H1 (cell line): Measurements from ENCODE around the gene SMIM38. TPM values are rescaled to one million over a fixed set of nuclear protein-coding genes. Genes with fewer than 3 reads are reported as not detected.

Experiments
- CTCF ChIA-PET: fragments of 300-600 bp; sonication (Branson Sonifier 250); formaldehyde crosslinking; loops from one replicate; lab custom pipeline; 2021; ENCODE audit not compliant: partially characterized antibody; lab: Charles Lee
- POLR2A ChIA-PET: fragments of 300-600 bp; sonication (Branson Sonifier 250); formaldehyde crosslinking; loops from one replicate; lab custom pipeline; 2021; ENCODE audit warnings: inconsistent platforms; ENCODE audit not compliant: partially characterized antibody; lab: Charles Lee
- DNase-seq, 2 experiments: peaks; one replicate each; pipeline versions ENCODE4 v3.0.0 to v3.0.0-alpha.2; 2010 to 2022; ENCODE audit warnings: low spot score in 2 of 2, low read depth in 1 of 2, mixed read lengths in 1 of 2
- FAIRE-seq: peaks from 2 replicates; lab custom pipeline; 2011; peaks lifted over from hg19 to GRCh38; lab: Jason Lieb, UNC
- H2AFZ ChIP-seq: 2 replicates; pipeline ENCODE4 v1.8.1; 2012; ENCODE audit warnings: low read length, inconsistent platforms
- H2AK5ac ChIP-seq: 2 replicates; pipeline ENCODE4 v1.6.1; 2013; ENCODE audit warnings: low read depth, low read length
- H2BK120ac ChIP-seq: replicated peaks from 2 replicates; pipeline ENCODE3; 2013; ENCODE audit warnings: low read depth, low read length, inconsistent platforms
- H2BK12ac ChIP-seq: 2 replicates; pipeline ENCODE4 v1.6.1; 2013; ENCODE audit warnings: low read depth, low read length
- H2BK15ac ChIP-seq: 2 replicates; pipeline ENCODE4 v1.6.1; 2013; ENCODE audit warnings: low read length
- H2BK20ac ChIP-seq: 2 replicates; pipeline ENCODE4 v1.6.1; 2013; ENCODE audit warnings: low read length
- H2BK5ac ChIP-seq: 2 replicates; pipeline ENCODE4 v1.6.1; 2013; ENCODE audit warnings: low read depth, low read length
- H3K14ac ChIP-seq: 2 replicates; pipeline ENCODE4 v1.6.1; 2013; ENCODE audit warnings: inconsistent platforms; ENCODE audit not compliant: insufficient read length
- H3K18ac ChIP-seq: 2 replicates; pipeline ENCODE4 v1.6.1; 2013; ENCODE audit warnings: low read length; ENCODE audit errors: extremely low read depth
- H3K23ac ChIP-seq: 2 replicates; pipeline ENCODE4 v1.6.1; 2013; ENCODE audit warnings: inconsistent platforms; ENCODE audit not compliant: insufficient read length
- H3K23me2 ChIP-seq: 2 replicates; pipeline ENCODE4 v1.6.1; 2013; ENCODE audit warnings: low read depth, low read length
- H3K27ac ChIP-seq: 2 replicates; pipeline ENCODE4 v1.6.1; 2011; ENCODE audit warnings: low read depth, low read length, inconsistent platforms
- H3K27me3 ChIP-seq, 4 experiments: replicated peaks in 1 of 4; 1 replicate in 1 of 4; 2 replicates in 3 of 4; pipeline versions ENCODE4 v1.6.1 to v1.8.1; 2011 to 2013; ENCODE audit warnings: low read length in 3 of 4, mild to moderate bottlenecking in 3 of 4, inconsistent platforms in 2 of 4, mixed read lengths in 2 of 4, moderate library complexity in 1 of 4; ENCODE audit not compliant: control insufficient read depth in 3 of 4, insufficient read depth in 3 of 4; ENCODE audit errors: extremely low read depth in 1 of 4
- H3K36me3 ChIP-seq, 4 experiments: 2 replicates each; pipeline versions ENCODE4 v1.6.1 to v1.8.1; 2011 to 2013; ENCODE audit warnings: mild to moderate bottlenecking in 4 of 4, low read length in 3 of 4, moderate library complexity in 2 of 4, control low read depth in 1 of 4, inconsistent platforms in 1 of 4; ENCODE audit not compliant: insufficient read depth in 4 of 4, control insufficient read depth in 2 of 4
- H3K4ac ChIP-seq: replicated peaks from 2 replicates; pipeline ENCODE3; 2013; ENCODE audit warnings: low read length, low read depth, mixed read lengths, inconsistent platforms; ENCODE audit not compliant: insufficient read length
- H3K4me1 ChIP-seq, 4 experiments: replicated peaks in 1 of 4; 1 replicate in 1 of 4; 2 replicates in 3 of 4; pipeline versions ENCODE4 v1.6.1 to v1.8.1; 2011 to 2013; ENCODE audit warnings: low read length in 3 of 4, inconsistent platforms in 2 of 4, mixed read lengths in 1 of 4; ENCODE audit not compliant: insufficient read depth in 4 of 4, control insufficient read depth in 3 of 4
- H3K4me2 ChIP-seq, 2 experiments: 2 replicates each; pipeline versions ENCODE4 v1.6.1 to v1.8.1; 2011 to 2013; ENCODE audit warnings: low read depth in 2 of 2, low read length in 2 of 2, control low read depth in 1 of 2, inconsistent platforms in 1 of 2, mild to moderate bottlenecking in 1 of 2; ENCODE audit not compliant: insufficient read depth in 1 of 2
- H3K4me3 ChIP-seq, 4 experiments: fragments of 200-600, 300-600 bp in 1 of 4; sonication (generic), shearing (Covaris generic), sonication (Bioruptor Twin) in 1 of 4; 2 replicates each; pipeline versions ENCODE4 v1.5.1 to v1.8.1; 2011 to 2016; ENCODE audit warnings: low read length in 4 of 4, low read depth in 3 of 4, control low read depth in 2 of 4, inconsistent platforms in 2 of 4, mild to moderate bottlenecking in 2 of 4, mixed read lengths in 1 of 4, moderate library complexity in 1 of 4; ENCODE audit not compliant: insufficient read depth in 2 of 4; ENCODE audit errors: extremely low read depth in 1 of 4
- H3K56ac ChIP-seq: replicated peaks from 2 replicates; pipeline ENCODE3; 2013; ENCODE audit warnings: low read depth, mild to moderate bottlenecking, mixed read lengths, low read length, inconsistent platforms; ENCODE audit not compliant: insufficient read length
- H3K79me1 ChIP-seq: 2 replicates; pipeline ENCODE4 v1.6.1; 2013; ENCODE audit warnings: low read depth, low read length, control low read depth
- H3K79me2 ChIP-seq, 2 experiments: 2 replicates each; pipeline versions ENCODE4 v1.6.1 to v1.8.1; 2012 to 2013; ENCODE audit warnings: low read length in 2 of 2, mild to moderate bottlenecking in 2 of 2, inconsistent platforms in 1 of 2; ENCODE audit not compliant: insufficient read depth in 2 of 2, control insufficient read depth in 1 of 2
- H3K9ac ChIP-seq, 4 experiments: replicated peaks in 1 of 4; 1 replicate in 1 of 4; 2 replicates in 3 of 4; pipeline versions ENCODE4 v1.6.1 to v1.8.1; 2011 to 2013; ENCODE audit warnings: low read depth in 3 of 4, low read length in 3 of 4, control low read depth in 2 of 4, mild to moderate bottlenecking in 2 of 4, moderate library complexity in 2 of 4, inconsistent platforms in 1 of 4; ENCODE audit errors: extremely low read depth in 1 of 4
- H3K9me3 ChIP-seq, 2 experiments: 2 replicates each; pipeline versions ENCODE4 v1.6.1 to v1.8.1; 2012 to 2013; ENCODE audit warnings: mild to moderate bottlenecking in 2 of 2, moderate library complexity in 2 of 2, control low read depth in 1 of 2, inconsistent platforms in 1 of 2, low read depth in 1 of 2, low read length in 1 of 2, mixed read lengths in 1 of 2; ENCODE audit not compliant: insufficient read depth in 2 of 2
- H4K20me1 ChIP-seq, 2 experiments: replicated peaks in 1 of 2; 2 replicates each; pipeline versions ENCODE3 to v1.8.1; 2011 to 2013; ENCODE audit warnings: inconsistent platforms in 2 of 2, low read length in 2 of 2, mild to moderate bottlenecking in 1 of 2; ENCODE audit not compliant: insufficient read depth in 2 of 2, control insufficient read depth in 1 of 2
- H4K5ac ChIP-seq: 2 replicates; pipeline ENCODE4 v1.6.1; 2013; ENCODE audit warnings: low read length, low read depth, mixed read lengths, inconsistent platforms; ENCODE audit not compliant: insufficient read length
- H4K8ac ChIP-seq: 2 replicates; pipeline ENCODE4 v1.8.0; 2013; ENCODE audit warnings: mild to moderate bottlenecking, moderate library complexity, low read length, inconsistent platforms; ENCODE audit not compliant: insufficient read depth; ENCODE audit errors: extremely low read depth
- H4K91ac ChIP-seq: replicated peaks from 2 replicates; pipeline ENCODE3; 2013; ENCODE audit warnings: low read length, mixed read lengths, inconsistent platforms; ENCODE audit not compliant: insufficient read length
- BACH1 ChIP-seq: IDR thresholded peaks from 2 replicates; pipeline ENCODE4 v1.6.1; 2012; ENCODE audit warnings: low read length, improper control_type of control experiment
- CBX8 ChIP-seq: fragments of 300-800, 300-1000 bp; sonication (generic); IDR thresholded peaks from 2 replicates; pipeline ENCODE4 v1.7.1; 2016; ENCODE audit warnings: low read depth, low read length, borderline replicate concordance
- CHD1 ChIP-seq: IDR thresholded peaks from 2 replicates; pipeline ENCODE4 v1.6.1; 2012; ENCODE audit warnings: low read depth, low read length, improper control_type of control experiment
- CREB1 ChIP-seq: IDR thresholded peaks from 2 replicates; pipeline ENCODE4 v1.6.1; 2012; ENCODE audit warnings: inconsistent platforms
- GTF2F1 ChIP-seq: IDR thresholded peaks from 2 replicates; pipeline ENCODE4 v1.6.1; 2012; ENCODE audit warnings: low read depth, low read length, improper control_type of control experiment, borderline replicate concordance
- HDAC2 ChIP-seq, 2 experiments: fragments of 300-600 bp in 1 of 2; sonication (generic) in 1 of 2; IDR thresholded peaks; 2 replicates each; pipeline ENCODE4 v1.6.1; 2011 to 2012; ENCODE audit warnings: low read depth in 2 of 2, low read length in 2 of 2, mild to moderate bottlenecking in 2 of 2, moderate library complexity in 2 of 2, borderline replicate concordance in 1 of 2, inconsistent platforms in 1 of 2
- KDM1A ChIP-seq: fragments of 200-600, 300-600 bp; sonication (generic); IDR thresholded peaks from 2 replicates; pipeline ENCODE4 v1.7.1; 2016; ENCODE audit warnings: mild to moderate bottlenecking, low read length, borderline replicate concordance
- KDM4A ChIP-seq: IDR thresholded peaks from one replicate; pipeline ENCODE4 v1.7.1; 2012; ENCODE audit warnings: low read depth, mild to moderate bottlenecking, moderate library complexity, low read length, inconsistent platforms; ENCODE audit not compliant: severe bottlenecking
- POLR2A ChIP-seq, 2 experiments: IDR thresholded peaks; 1 replicate in 1 of 2; 2 replicates in 1 of 2; pipeline ENCODE4 v1.6.1; 2011; ENCODE audit warnings: low read depth in 2 of 2, low read length in 2 of 2, mild to moderate bottlenecking in 2 of 2; ENCODE audit errors: control extremely low read depth in 1 of 2
- SAP30 ChIP-seq: fragments of 300-600 bp; sonication (generic); IDR thresholded peaks from 2 replicates; pipeline ENCODE4 v1.7.1; 2012; ENCODE audit warnings: low read length, moderate library complexity, mild to moderate bottlenecking, inconsistent platforms; ENCODE audit not compliant: insufficient read depth, insufficient replicate concordance
- SRF ChIP-seq: IDR thresholded peaks from 2 replicates; pipeline ENCODE4 v1.6.1; 2011; ENCODE audit warnings: mild to moderate bottlenecking, low read depth, low read length, moderate library complexity
- WGBS, 2 experiments: shearing (Covaris generic) in 1 of 2; methylation state at CpG; one replicate each; pipeline versions ENCODE4 v1.1.6 to v1.1.7; 2013 to 2015; ENCODE audit warnings: low lambda C conversion rate in 2 of 2, mixed read lengths in 2 of 2, inconsistent platforms in 1 of 2, low coverage in 1 of 2, missing lambda C conversion rate in 1 of 2; ENCODE audit not compliant: insufficient replicate concordance in 2 of 2, insufficient coverage in 1 of 2, insufficient read length in 1 of 2; ENCODE audit errors: extremely low coverage in 1 of 2, missing lambda C conversion rate in 1 of 2; 5-methylcytosine and 5-hydroxymethylcytosine counted together
- polyA plus RNA-seq, 7 experiments: library from polyadenylated mRNA; depleted of rRNA in 3 of 7; stranded (reverse) in 5 of 7; unstranded in 2 of 7; fragments of >200 nt in 5 of 7; fragments of 200-250 nt in 2 of 7; gene quantifications; 1 replicate in 5 of 7; 2 replicates in 1 of 7; 4 replicates in 1 of 7; pipeline versions ENCODE4 v1.2.1 to v1.2.3, GENCODE V29; 2011 to 2013; ENCODE audit warnings: missing spikeins in 2 of 7, mixed read lengths in 2 of 7
- total RNA-seq: library from RNA; stranded (reverse); fragmentation: NEBNext Ultra II Directional; extraction: Animal tissue kit (Norgen Biotek cat#: 25700); gene quantifications from 2 replicates; pipeline ENCODE4 v1.2.1, GENCODE V29; 2021

SMIM38 gene
- total and polyA plus RNA-seq, 2 of the 8 experiments (the other 6 are each of a cell fraction or from before 2014, with no cell fraction given), result 0.17 to 0.20 TPM

GRCh38 chr11:69122630-69123431 is 32.9 kb upstream of the SMIM38 start:
- Histone ChIP-seq H4K5ac (peak overlapping the region; percentile 61), H2BK15ac (peak overlapping the region; percentile 40; the same call in 1 of the 2 replicates), H3K23ac (no peak overlapping the region), H3K9me3 (no peaks in the 10 kb centered on the region; a peak in 2 of 4 replicates), H3K27ac (peak overlapping the region; percentile 25; the same call in 1 of the 2 replicates), H3K23me2 (peaks cover 3% of the 10 kb centered on the region; the same call in 1 of the 2 replicates), H3K18ac (peak overlapping the region; percentile 92), H4K8ac (no peak overlapping the region), H3K4me2 (peak overlapping the region; percentile 62 to 72), H2BK5ac (peak overlapping the region; percentile 96; the same call in 1 of the 2 replicates), H3K56ac (no peak overlapping the region), H4K20me1 (no peaks in the 10 kb centered on the region), H2BK12ac (peak overlapping the region; percentile 99), H3K14ac (no peak overlapping the region), H2BK20ac (peak overlapping the region; percentile 99; the same call in 1 of the 2 replicates), H3K79me1 (no peaks in the 10 kb centered on the region), H3K4me1 (peaks cover 0 to 26% (median 18%) of the 10 kb centered on the region in 4 experiments; a peak in 6 of 7 replicates), H2AFZ (no peak overlapping the region), H3K36me3 (no peaks in the 10 kb centered on the region), H3K79me2 (no peaks in the 10 kb centered on the region), H3K4me3 (peak overlapping the region in 3 of 4 experiments; percentile 5 to 47 (median 14); a peak in 4 of 8 replicates), H3K27me3 (peaks cover 0 to 4% (median under 1%) of the 10 kb centered on the region in 4 experiments; a peak in 3 of 7 replicates), H4K91ac (peak overlapping the region; percentile 94), H2AK5ac (peak overlapping the region; percentile 82; the same call in 1 of the 2 replicates), H2BK120ac (no peak overlapping the region), H3K4ac (peak overlapping the region; percentile 71), H3K9ac (no peak overlapping the region; a peak in 1 of 7 replicates)
- DNase-seq, result peak; percentile 83 to 94
- ChIA-PET CTCF (interaction anchor here (0.7 to 3.9 kb wide), 10 partner anchors 9 to 547 kb away, joined by 3 to 20 read pairs (median 4); no protein-coding TSS in a partner anchor), POLR2A (interaction anchor here (0.6 to 2.8 kb wide), 7 partner anchors 9 to 516 kb away, joined by 3 to 13 read pairs (median 3); no protein-coding TSS in a partner anchor)
- whole genome bisulfite sequencing, 2 experiments, result 5% methylated on average over 26 of the region's 27 CpGs; no CpG with 5 or more reads in 1 of the 2 experiments
- FAIRE-seq, result no peak
- no peak for TF ChIP-seq CHD1
- TF ChIP-seq KDM1A, result peak; percentile 86
- no peak for TF ChIP-seq GTF2F1
- peak; percentile 55; the same call in 1 of the 2 replicates for TF ChIP-seq SRF
- TF ChIP-seq KDM4A, result no peak
- peak in 1 of 2 experiments; percentile 29; a peak in 1 of 3 replicates for TF ChIP-seq POLR2A (IDR thresholded peaks at IDR 0.05; ENCODE audit: control extremely low read depth in 1 of 2, low read depth in 2 of 2, low read length in 2 of 2)
- TF ChIP-seq HDAC2 (IDR thresholded peaks at IDR 0.05; ENCODE audit: borderline replicate concordance in 1 of 2, low read depth in 2 of 2, low read length in 2 of 2), result peak in 1 of 2 experiments; percentile 78; a peak in 1 of 4 replicates
- TF ChIP-seq CREB1, result peak; percentile 65
- no peak for TF ChIP-seq CBX8
- no peak for TF ChIP-seq SAP30
- TF ChIP-seq BACH1, result no peak
